ENCODE measurements around the gene INPP5D. TPM values are rescaled to one million over a fixed set of nuclear protein-coding genes. Genes with fewer than 3 reads are reported as not detected.

The INPP5D gene
- total RNA-seq, 1 donor from 2014 or later = 2.2 TPM

DNA sequence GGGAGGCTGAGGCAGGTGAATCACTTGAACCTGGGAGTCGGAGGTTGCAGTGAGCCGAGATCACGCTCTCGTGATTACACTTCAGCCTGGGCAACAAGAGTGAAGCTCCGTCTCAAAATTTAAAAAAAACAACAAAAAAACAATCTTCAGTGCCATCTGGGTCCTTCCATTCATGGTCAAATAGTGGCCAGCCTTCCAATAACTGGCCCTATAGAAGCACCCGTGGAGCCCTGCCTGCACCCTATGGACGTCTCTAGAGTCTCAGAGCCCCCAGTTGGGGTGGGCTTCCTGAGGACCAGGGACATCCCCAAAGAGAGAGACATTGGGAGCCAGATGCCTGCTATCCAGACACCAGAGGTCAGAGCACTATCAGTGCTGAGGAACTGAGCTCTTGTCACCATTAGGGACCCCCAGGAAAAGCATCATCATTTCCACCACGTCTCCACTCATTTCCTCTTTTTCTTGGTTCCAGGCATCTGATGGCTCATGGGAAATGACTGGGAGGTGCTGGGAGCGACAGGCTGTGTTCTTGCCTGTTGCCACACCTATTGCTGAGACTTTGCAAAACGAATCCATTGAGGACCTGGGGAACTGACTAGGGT lies 18.3 kb upstream of the INPP5D start:
- H3K4me3 Mint-ChIP-seq (ENCODE audit: unreplicated experiment) = no peak overlapping the region
- TF ChIP-seq, protein P1, sequence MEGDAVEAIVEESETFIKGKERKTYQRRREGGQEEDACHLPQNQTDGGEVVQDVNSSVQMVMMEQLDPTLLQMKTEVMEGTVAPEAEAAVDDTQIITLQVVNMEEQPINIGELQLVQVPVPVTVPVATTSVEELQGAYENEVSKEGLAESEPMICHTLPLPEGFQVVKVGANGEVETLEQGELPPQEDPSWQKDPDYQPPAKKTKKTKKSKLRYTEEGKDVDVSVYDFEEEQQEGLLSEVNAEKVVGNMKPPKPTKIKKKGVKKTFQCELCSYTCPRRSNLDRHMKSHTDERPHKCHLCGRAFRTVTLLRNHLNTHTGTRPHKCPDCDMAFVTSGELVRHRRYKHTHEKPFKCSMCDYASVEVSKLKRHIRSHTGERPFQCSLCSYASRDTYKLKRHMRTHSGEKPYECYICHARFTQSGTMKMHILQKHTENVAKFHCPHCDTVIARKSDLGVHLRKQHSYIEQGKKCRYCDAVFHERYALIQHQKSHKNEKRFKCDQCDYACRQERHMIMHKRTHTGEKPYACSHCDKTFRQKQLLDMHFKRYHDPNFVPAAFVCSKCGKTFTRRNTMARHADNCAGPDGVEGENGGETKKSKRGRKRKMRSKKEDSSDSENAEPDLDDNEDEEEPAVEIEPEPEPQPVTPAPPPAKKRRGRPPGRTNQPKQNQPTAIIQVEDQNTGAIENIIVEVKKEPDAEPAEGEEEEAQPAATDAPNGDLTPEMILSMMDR (IDR thresholded peaks at IDR 0.05; ENCODE audit: partially characterized antibody, unreplicated experiment) = no peak
- DNase-seq = no peak
- no peaks in the 10 kb centered on the region for H3K36me3 Mint-ChIP-seq (ENCODE audit: unreplicated experiment)
- no peak overlapping the region for H3K27ac Mint-ChIP-seq (ENCODE audit: unreplicated experiment)
- peaks cover 3% of the 10 kb centered on the region for H3K27me3 Mint-ChIP-seq (ENCODE audit: unreplicated experiment)
- no peaks in the 10 kb centered on the region for H3K9me3 Mint-ChIP-seq (ENCODE audit: unreplicated experiment)
- H3K4me1 Mint-ChIP-seq (ENCODE audit: low read depth, unreplicated experiment) = peaks cover 2% of the 10 kb centered on the region

GRCh38 chr2:233042549-233042948 lies 17.6 kb upstream of the INPP5D start:
- H3K36me3 Mint-ChIP-seq (ENCODE audit: unreplicated experiment) = no peaks in the 10 kb centered on the region
- TF ChIP-seq, protein P1 (IDR thresholded peaks at IDR 0.05; ENCODE audit: partially characterized antibody, unreplicated experiment) = no peak
- DNase-seq = no peak
- H3K27ac Mint-ChIP-seq (ENCODE audit: unreplicated experiment) = no peak overlapping the region
- H3K9me3 Mint-ChIP-seq (ENCODE audit: unreplicated experiment) = no peaks in the 10 kb centered on the region
- peaks cover 3% of the 10 kb centered on the region for H3K27me3 Mint-ChIP-seq (ENCODE audit: unreplicated experiment)
- no peak overlapping the region for H3K4me3 Mint-ChIP-seq (ENCODE audit: unreplicated experiment)
- H3K4me1 Mint-ChIP-seq (ENCODE audit: low read depth, unreplicated experiment) = peaks cover 2% of the 10 kb centered on the region

DNA sequence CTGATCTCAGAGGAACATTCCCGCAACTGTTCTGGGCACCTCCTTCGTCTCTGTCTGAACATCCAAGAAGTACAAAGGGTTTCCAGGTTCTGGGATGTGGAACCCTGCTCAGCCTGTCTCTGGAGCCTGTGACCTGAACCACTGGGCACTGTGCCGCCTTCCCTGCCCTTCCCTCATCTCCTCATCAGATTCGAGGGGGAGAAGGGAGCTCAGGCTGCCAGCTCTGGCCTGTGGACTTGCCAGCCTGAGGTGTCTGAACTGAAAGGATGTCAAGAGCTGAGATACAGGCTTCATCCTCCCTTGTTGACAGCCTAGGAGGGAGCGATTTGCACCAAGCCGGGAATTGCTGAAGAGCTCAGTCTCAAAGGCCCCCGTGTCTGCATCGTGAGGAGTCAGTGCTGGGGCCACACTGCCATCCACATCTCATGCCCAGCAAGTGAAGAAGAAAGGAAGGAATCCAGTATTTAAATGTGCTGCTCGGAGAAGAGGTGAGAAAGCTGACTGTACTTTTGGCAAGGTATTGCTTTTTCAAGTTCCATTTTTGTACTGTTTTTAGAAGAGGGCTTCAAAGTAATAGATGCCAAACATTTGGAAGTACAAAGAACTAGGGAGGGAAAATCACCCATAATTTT lies 15.1 kb upstream of the INPP5D start:
- H3K36me3 Mint-ChIP-seq (ENCODE audit: unreplicated experiment) = no peaks in the 10 kb centered on the region
- H3K9me3 Mint-ChIP-seq (ENCODE audit: unreplicated experiment) = no peaks in the 10 kb centered on the region
- peaks cover 6% of the 10 kb centered on the region for H3K27me3 Mint-ChIP-seq (ENCODE audit: unreplicated experiment)
- no peak for DNase-seq
- no peak overlapping the region for H3K27ac Mint-ChIP-seq (ENCODE audit: unreplicated experiment)
- TF ChIP-seq, protein P1 (IDR thresholded peaks at IDR 0.05; ENCODE audit: partially characterized antibody, unreplicated experiment) = no peak
- no peak overlapping the region for H3K4me3 Mint-ChIP-seq (ENCODE audit: unreplicated experiment)
- H3K4me1 Mint-ChIP-seq (ENCODE audit: low read depth, unreplicated experiment) = peaks cover 2% of the 10 kb centered on the region

DNA sequence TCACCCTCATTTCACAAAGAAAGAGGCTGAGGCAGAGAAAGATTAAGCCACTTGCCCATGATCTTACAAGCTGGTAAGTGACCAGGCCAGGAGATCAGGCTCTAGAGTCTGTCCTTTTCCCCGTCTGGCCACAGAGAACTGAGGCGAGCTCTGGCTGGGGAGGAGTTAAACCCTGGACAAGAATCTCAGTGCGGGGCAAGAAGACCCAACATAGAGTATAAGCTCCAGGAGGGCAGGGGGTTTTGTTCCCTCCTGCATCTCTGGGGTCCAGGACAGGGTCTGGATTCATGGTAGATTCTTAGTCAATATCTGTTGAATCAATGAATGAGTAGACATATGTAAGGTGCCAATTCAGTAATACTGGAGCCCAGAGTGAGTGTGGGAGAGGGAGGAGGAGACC lies 12.9 kb upstream of the INPP5D start:
- Mint-ChIP-seq H3K4me1 (ENCODE audit: low read depth, unreplicated experiment) (peaks cover 4% of the 10 kb centered on the region), H3K9me3 (ENCODE audit: unreplicated experiment) (peaks cover 2% of the 10 kb centered on the region), H3K4me3 (ENCODE audit: unreplicated experiment) (no peak overlapping the region), H3K27ac (ENCODE audit: unreplicated experiment) (no peak overlapping the region), H3K36me3 (ENCODE audit: unreplicated experiment) (no peaks in the 10 kb centered on the region), H3K27me3 (ENCODE audit: unreplicated experiment) (peaks cover 9% of the 10 kb centered on the region)
- TF ChIP-seq, protein P1 (IDR thresholded peaks at IDR 0.05; ENCODE audit: partially characterized antibody, unreplicated experiment) = no peak
- no peak for DNase-seq

- TF ChIP-seq, protein P1 (IDR thresholded peaks at IDR 0.05; ENCODE audit: partially characterized antibody, unreplicated experiment) = no peak
- peaks cover 4% of the 10 kb centered on the region for H3K4me1 Mint-ChIP-seq (ENCODE audit: low read depth, unreplicated experiment)
- no peak overlapping the region for H3K4me3 Mint-ChIP-seq (ENCODE audit: unreplicated experiment)
- peaks cover 9% of the 10 kb centered on the region for H3K27me3 Mint-ChIP-seq (ENCODE audit: unreplicated experiment)
- no peak for DNase-seq
- no peaks in the 10 kb centered on the region for H3K36me3 Mint-ChIP-seq (ENCODE audit: unreplicated experiment)
- no peak overlapping the region for H3K27ac Mint-ChIP-seq (ENCODE audit: unreplicated experiment)
- H3K9me3 Mint-ChIP-seq (ENCODE audit: unreplicated experiment) = peaks cover 2% of the 10 kb centered on the region
These were observed 12.5 kb upstream of the INPP5D start for GRCh38 chr2:233047667-233048066.
